Occipital lobe (tissue), 2 donors: Measurements from ENCODE around the gene RHO. TPM values are rescaled to one million over a fixed set of nuclear protein-coding genes. Genes with fewer than 3 reads are reported as not detected.
"Not testable (repeated sequence)": the region's sequence is repeated elsewhere in the genome, so short reads cannot be mapped to it uniquely, and the experiment has no call there.

Source experiments
- DNase-seq: peaks from one replicate; lab custom pipeline; 2025; lab: John Stamatoyannopoulos, UW
- total RNA-seq: library from RNA; depleted of rRNA; stranded (reverse); fragments of >200 nt; gene quantifications from one replicate; pipeline ENCODE4 v1.2.3, GENCODE V29; 2014

Gene RHO
- total RNA-seq: not detected

- DNase-seq: no peak
Observed at GRCh38 chr3:129528589-129529100, at the start of gene RHO. Gene RHO (plus strand): TSS chr3:129528639. CDS start chr3:129528734, 95 bp downstream.

GRCh38 chr3:129481225-129481765 lies 47.1 kb upstream of the RHO start:
- DNase-seq: peak; percentile 22

- DNase-seq: peak; percentile 24
Observed at GRCh38 chr3:129481766-129482332, 46.6 kb upstream of the RHO start.

- no peak for DNase-seq
Observed at GRCh38 chr3:129482721-129483120, 45.7 kb upstream of the RHO start.

GRCh38 chr3:129483870-129484269 lies 44.6 kb upstream of the RHO start:
- DNase-seq: no peak

GRCh38 chr3:129485146-129485545 lies 43.3 kb upstream of the RHO start:
- not testable (repeated sequence) for DNase-seq

- DNase-seq: peak; percentile 35
Observed at GRCh38 chr3:129485721-129486663, 42.4 kb upstream of the RHO start.

GRCh38 chr3:129486664-129487035 lies 41.8 kb upstream of the RHO start:
- no peak for DNase-seq

GRCh38 chr3:129487183-129487867 lies 41.1 kb upstream of the RHO start:
- DNase-seq: no peak

GRCh38 chr3:129487868-129488335 lies 40.5 kb upstream of the RHO start:
- not testable (repeated sequence) for DNase-seq

- not testable (repeated sequence) for DNase-seq
Observed at GRCh38 chr3:129489258-129489657, 39.2 kb upstream of the RHO start.

GRCh38 chr3:129490273-129490675 lies 38.2 kb upstream of the RHO start:
- DNase-seq: peak; percentile 87

GRCh38 chr3:129491077-129491476 lies 37.4 kb upstream of the RHO start:
- DNase-seq: not testable (repeated sequence)

- DNase-seq: no peak
Observed at GRCh38 chr3:129491794-129492193, 36.6 kb upstream of the RHO start.

GRCh38 chr3:129492691-129493090 lies 35.7 kb upstream of the RHO start:
- DNase-seq: no peak

GRCh38 chr3:129493206-129493605 lies 35.2 kb upstream of the RHO start:
- DNase-seq: no peak

- DNase-seq: not testable (repeated sequence)
Observed at GRCh38 chr3:129494499-129494898, 33.9 kb upstream of the RHO start.

- not testable (repeated sequence) for DNase-seq
Observed at GRCh38 chr3:129495006-129495639, 33.3 kb upstream of the RHO start.

- DNase-seq: not testable (repeated sequence)
Observed at GRCh38 chr3:129497876-129498275, 30.6 kb upstream of the RHO start.

GRCh38 chr3:129498603-129499488 lies 29.6 kb upstream of the RHO start:
- DNase-seq: peak; percentile 19
